Measurements from ENCODE around the gene KCNE4. TPM values are rescaled to one million over a fixed set of nuclear protein-coding genes. Genes with fewer than 3 reads are reported as not detected.

Gene KCNE4
- total RNA-seq, 1 donor from 2014 or later = 9.2 TPM

DNA sequence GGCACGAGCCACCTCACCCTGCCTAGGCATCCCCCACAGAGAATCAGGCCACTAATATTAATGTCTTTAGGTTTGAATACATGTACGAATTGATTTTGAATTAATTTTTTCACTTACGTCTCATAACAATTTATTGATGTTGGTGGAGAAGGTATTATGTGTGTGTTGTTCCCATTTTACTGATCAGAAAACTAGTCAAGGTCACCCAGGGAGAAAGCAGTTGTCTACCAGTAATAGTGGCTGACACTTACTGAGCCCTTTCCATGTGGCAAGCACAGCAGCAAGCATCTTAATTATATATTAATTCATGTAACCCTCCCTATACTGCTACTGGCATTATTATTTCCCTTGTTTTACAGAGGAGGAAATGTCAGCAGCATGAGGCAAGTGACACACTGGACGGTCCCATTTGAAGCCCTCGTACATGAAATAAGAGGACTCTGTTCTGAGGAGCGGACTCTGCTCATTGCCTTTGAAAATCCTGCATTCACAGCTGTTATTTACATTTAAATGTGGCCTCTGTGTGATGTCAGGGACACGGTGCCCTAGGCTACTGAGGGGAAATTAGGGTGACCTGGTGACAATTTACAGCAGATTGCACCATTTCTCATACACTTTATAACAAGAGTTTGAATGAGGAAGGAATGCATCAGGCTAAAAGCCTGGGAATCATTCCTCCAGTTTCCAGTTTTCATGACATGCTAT is 30.9 kb upstream of the KCNE4 start:
- peaks cover 1% of the 10 kb centered on the region for H3K4me1 Mint-ChIP-seq
- H3K27ac Mint-ChIP-seq = no peak overlapping the region
- H3K36me3 Mint-ChIP-seq = no peaks in the 10 kb centered on the region
- H3K9me3 Mint-ChIP-seq = peaks cover 15% of the 10 kb centered on the region
- TF ChIP-seq CTCF (IDR thresholded peaks at IDR 0.05; ENCODE audit: unreplicated experiment) = no peak
- H3K4me3 Mint-ChIP-seq = no peak overlapping the region
- no peak for DNase-seq (ENCODE audit: low spot score in 2 of 2, unreplicated experiment in 2 of 2)
- no peaks in the 10 kb centered on the region for H3K27me3 Mint-ChIP-seq (ENCODE audit: low read depth)

- H3K27me3 Mint-ChIP-seq (ENCODE audit: low read depth) = no peaks in the 10 kb centered on the region
Observed at GRCh38 chr2:223026357-223027110, 25.5 kb upstream of the KCNE4 start.

DNA sequence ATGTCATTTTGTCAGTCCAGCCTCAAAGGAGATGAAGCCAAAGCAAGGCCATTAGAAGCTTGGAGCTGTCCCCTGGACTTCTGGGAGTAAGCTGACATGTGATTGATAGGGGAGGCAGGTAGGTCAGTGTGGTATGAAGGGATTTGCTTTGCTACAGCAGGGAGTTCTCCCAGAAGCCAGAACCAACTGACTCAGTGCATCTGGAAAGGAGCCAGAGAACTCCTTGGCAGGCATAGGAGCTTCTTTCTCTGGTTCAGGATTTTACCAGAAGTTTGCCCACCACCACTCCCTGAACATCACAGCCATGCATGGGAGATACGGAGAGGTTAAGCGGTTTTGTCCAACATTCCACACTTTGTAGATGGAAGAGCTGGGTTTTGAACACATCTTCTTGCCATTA is 24.5 kb upstream of the KCNE4 start:
- Mint-ChIP-seq H3K27ac (no peak overlapping the region), H3K4me1 (peaks cover 8% of the 10 kb centered on the region)

More at GRCh38 chr2:223026357-223027110, 25.5 kb upstream of the KCNE4 start:
- Mint-ChIP-seq H3K9me3 (peaks cover 5% of the 10 kb centered on the region), H3K27ac (peak overlapping the region; percentile 62), H3K36me3 (peaks cover under 1% of the 10 kb centered on the region), H3K4me1 (peaks cover 8% of the 10 kb centered on the region), H3K4me3 (no peak overlapping the region)
- no peak for DNase-seq (ENCODE audit: low spot score in 2 of 2, unreplicated experiment in 2 of 2)
- no peak for TF ChIP-seq CTCF (IDR thresholded peaks at IDR 0.05; ENCODE audit: unreplicated experiment)

DNA sequence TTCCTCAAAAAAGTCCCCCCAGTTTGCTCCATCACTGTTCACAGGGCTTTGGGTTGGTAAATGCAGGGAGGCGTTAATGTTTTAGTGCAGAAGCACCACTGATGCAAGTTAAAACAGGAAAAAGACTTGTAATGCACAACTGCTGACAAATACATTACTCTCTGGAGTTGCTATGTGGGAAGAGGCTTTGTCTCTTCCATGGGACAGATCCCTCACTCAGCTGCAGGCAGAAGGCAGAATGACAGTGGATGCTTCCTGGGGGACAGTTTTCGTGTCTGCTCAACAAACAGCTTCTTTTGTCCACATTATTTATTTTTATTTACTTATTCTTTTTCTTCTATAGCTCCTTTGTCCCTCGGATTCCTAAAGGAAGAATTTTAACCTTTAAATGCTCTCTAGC is 22.7 kb upstream of the KCNE4 start:
- no peak for DNase-seq (ENCODE audit: low spot score in 2 of 2, unreplicated experiment in 2 of 2)

More for the DNA sequence above, 24.5 kb upstream of the KCNE4 start:
- no peak for DNase-seq (ENCODE audit: low spot score in 2 of 2, unreplicated experiment in 2 of 2)
- no peak overlapping the region for H3K4me3 Mint-ChIP-seq
- H3K36me3 Mint-ChIP-seq = peaks cover 9% of the 10 kb centered on the region
- no peak for TF ChIP-seq CTCF (IDR thresholded peaks at IDR 0.05; ENCODE audit: unreplicated experiment)
- no peaks in the 10 kb centered on the region for H3K27me3 Mint-ChIP-seq (ENCODE audit: low read depth)
- peaks cover 14% of the 10 kb centered on the region for H3K9me3 Mint-ChIP-seq

More for the DNA sequence above, 22.7 kb upstream of the KCNE4 start:
- H3K27me3 Mint-ChIP-seq (ENCODE audit: low read depth) = no peaks in the 10 kb centered on the region
- peaks cover 22% of the 10 kb centered on the region for H3K9me3 Mint-ChIP-seq
- no peak for TF ChIP-seq CTCF (IDR thresholded peaks at IDR 0.05; ENCODE audit: unreplicated experiment)
- peaks cover 9% of the 10 kb centered on the region for H3K36me3 Mint-ChIP-seq
- peaks cover 8% of the 10 kb centered on the region for H3K4me1 Mint-ChIP-seq
- no peak overlapping the region for H3K27ac Mint-ChIP-seq
- no peak overlapping the region for H3K4me3 Mint-ChIP-seq

Measured in mesothelial cell of epicardium (in vitro differentiated cells).